ENCODE measurements around the gene LRRC7. TPM values are rescaled to one million over a fixed set of nuclear protein-coding genes. Genes with fewer than 3 reads are reported as not detected.
"Not testable (repeated sequence)": the region's sequence is repeated elsewhere in the genome, so short reads cannot be mapped to it uniquely, and the experiment has no call there.

The LRRC7 gene
- total RNA-seq, 4 donors from 2014 or later = 0.62 to 2.1 (median 1.3) TPM

DNA sequence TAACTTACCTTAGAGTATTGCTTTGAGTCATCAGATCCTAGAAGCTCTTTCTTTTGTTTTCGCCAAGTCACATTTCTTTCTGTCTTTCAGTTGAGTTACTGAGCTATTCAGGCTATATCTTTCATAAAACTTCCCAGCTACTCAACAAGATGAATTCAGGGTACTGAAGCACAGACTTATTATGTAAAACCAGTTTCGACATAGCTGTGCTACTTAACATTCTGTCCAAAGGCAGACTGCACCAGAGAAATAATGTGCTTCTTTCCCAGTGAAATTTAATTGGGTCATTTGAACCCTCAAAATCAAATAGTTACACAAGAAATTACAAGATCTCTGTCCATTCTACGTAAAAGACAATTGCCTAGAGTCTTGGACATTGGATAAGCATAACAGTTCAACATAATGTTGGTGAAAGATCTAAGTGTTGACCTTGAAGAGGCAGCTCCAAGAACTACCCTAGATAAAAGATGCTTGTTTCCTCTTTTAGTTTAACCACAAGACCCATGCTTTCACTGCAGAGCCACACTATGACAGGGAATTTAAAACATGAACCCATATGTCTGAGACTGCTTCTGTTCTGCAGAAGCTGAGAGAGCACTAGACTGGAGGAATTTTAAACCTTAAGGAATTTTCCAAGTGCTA lies 474.5 kb downstream of the LRRC7 start:
- H3K9me3 ChIP-seq = no peaks in the 10 kb centered on the region
- in situ Hi-C loops (cut with MboI; ENCODE audit: low sequenced_read_pairs in 4 of 4) (no loop called here), intact Hi-C loops (cut with DNase I; ENCODE audit: low total_unique reads) (no loop called here)
- DNase-seq (no peak), ATAC-seq (no peak)
- H3K4me3 ChIP-seq = no peak overlapping the region
- no peaks in the 10 kb centered on the region for H3K4me1 ChIP-seq
- H3K36me3 ChIP-seq = no peaks in the 10 kb centered on the region
- no peak for TF ChIP-seq POLR2A (IDR thresholded peaks at IDR 0.05)
- TF ChIP-seq, protein P1, sequence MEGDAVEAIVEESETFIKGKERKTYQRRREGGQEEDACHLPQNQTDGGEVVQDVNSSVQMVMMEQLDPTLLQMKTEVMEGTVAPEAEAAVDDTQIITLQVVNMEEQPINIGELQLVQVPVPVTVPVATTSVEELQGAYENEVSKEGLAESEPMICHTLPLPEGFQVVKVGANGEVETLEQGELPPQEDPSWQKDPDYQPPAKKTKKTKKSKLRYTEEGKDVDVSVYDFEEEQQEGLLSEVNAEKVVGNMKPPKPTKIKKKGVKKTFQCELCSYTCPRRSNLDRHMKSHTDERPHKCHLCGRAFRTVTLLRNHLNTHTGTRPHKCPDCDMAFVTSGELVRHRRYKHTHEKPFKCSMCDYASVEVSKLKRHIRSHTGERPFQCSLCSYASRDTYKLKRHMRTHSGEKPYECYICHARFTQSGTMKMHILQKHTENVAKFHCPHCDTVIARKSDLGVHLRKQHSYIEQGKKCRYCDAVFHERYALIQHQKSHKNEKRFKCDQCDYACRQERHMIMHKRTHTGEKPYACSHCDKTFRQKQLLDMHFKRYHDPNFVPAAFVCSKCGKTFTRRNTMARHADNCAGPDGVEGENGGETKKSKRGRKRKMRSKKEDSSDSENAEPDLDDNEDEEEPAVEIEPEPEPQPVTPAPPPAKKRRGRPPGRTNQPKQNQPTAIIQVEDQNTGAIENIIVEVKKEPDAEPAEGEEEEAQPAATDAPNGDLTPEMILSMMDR (IDR thresholded peaks at IDR 0.05 in 4 of 5, conservative IDR thresholded peaks at IDR 0.05 in 1 of 5) = no peak
- no peaks in the 10 kb centered on the region for H3K27me3 ChIP-seq
- H3K27ac ChIP-seq = no peak overlapping the region

DNA sequence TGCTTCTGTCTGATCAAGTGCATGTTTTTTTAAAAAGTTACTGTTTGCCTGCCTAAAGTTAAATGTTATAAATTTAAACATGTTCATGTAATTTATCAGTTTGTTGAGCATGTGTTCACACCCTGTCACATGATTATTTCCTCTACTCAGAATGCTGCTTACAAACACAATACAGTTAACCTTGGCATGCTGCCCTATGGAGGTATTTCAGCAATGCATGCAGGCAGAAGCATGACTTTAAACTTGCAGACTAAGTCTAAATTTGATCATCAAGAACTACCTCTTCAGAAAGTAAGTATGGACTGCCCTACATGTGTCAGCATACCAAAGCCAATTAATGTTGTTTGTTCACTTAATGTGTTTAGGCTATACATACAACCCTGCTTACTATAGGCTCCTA lies 476.1 kb downstream of the LRRC7 start:
- ATAC-seq = no peak
- no peaks in the 10 kb centered on the region for H3K9me3 ChIP-seq
- in situ Hi-C loops (cut with MboI; ENCODE audit: low sequenced_read_pairs in 4 of 4) = no loop called here
- intact Hi-C loops (cut with DNase I; ENCODE audit: low total_unique reads) = no loop called here
- H3K27me3 ChIP-seq = no peaks in the 10 kb centered on the region
- no peak for DNase-seq
- H3K4me3 ChIP-seq = no peak overlapping the region
- H3K27ac ChIP-seq = no peak overlapping the region
- no peaks in the 10 kb centered on the region for H3K36me3 ChIP-seq
- H3K4me1 ChIP-seq = no peaks in the 10 kb centered on the region
- TF ChIP-seq, protein P1 (IDR thresholded peaks at IDR 0.05 in 4 of 5, conservative IDR thresholded peaks at IDR 0.05 in 1 of 5) = no peak
- no peak for TF ChIP-seq POLR2A (IDR thresholded peaks at IDR 0.05)

DNA sequence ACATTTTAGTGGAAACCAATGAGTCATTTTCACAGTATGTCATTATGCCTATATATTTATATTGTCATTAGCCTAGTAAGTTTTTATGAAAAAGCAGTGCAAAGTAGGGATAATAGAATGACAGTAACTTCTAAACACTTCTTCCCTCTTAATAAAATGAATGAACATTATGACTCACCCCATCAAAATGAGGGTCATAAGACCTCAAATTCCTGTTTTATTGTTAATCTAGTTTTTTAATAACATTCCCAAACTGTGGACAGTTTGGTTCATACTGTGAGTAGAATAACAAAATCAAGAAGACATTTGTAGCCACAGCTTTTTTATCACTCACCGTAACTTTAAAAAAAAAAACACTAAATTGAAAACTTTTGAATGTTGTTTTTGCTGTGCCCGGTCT lies 477.1 kb downstream of the LRRC7 start:
- DNase-seq (no peak), ATAC-seq (no peak)
- Histone ChIP-seq H3K4me3 (no peak overlapping the region), H3K36me3 (no peaks in the 10 kb centered on the region), H3K27me3 (no peaks in the 10 kb centered on the region), H3K27ac (no peak overlapping the region), H3K9me3 (no peaks in the 10 kb centered on the region), H3K4me1 (no peaks in the 10 kb centered on the region)
- in situ Hi-C loops (cut with MboI; ENCODE audit: low sequenced_read_pairs in 4 of 4) (no loop called here), intact Hi-C loops (cut with DNase I; ENCODE audit: low total_unique reads) (no loop called here)
- TF ChIP-seq, protein P1 (IDR thresholded peaks at IDR 0.05 in 4 of 5, conservative IDR thresholded peaks at IDR 0.05 in 1 of 5) = no peak
- no peak for TF ChIP-seq POLR2A (IDR thresholded peaks at IDR 0.05)

DNA sequence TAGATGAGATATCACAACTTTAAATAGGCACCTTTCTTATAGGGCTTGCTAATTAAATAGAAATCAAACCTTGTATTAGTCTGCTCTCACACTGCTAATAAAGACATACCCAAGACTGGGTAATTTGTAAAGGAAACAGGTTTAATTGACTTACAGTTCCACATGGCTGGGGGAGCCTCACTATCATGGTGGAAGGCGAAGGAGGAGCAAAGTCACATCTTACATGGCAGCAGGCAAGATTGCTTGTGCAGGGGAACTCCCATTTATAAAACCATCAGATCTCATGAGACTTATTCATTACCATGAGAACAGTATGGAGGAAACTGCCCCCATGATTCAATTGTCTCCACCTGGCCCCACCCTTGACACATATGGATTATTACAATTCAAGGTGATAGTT lies 477.9 kb downstream of the LRRC7 start:
- ATAC-seq; in situ Hi-C loops (cut with MboI; ENCODE audit: low sequenced_read_pairs in 4 of 4); H3K36me3 ChIP-seq; H3K9me3 ChIP-seq; intact Hi-C loops (cut with DNase I; ENCODE audit: low total_unique reads); H3K4me1 ChIP-seq; H3K27me3 ChIP-seq; DNase-seq; H3K4me3 ChIP-seq; H3K27ac ChIP-seq: not testable (repeated sequence)

DNA sequence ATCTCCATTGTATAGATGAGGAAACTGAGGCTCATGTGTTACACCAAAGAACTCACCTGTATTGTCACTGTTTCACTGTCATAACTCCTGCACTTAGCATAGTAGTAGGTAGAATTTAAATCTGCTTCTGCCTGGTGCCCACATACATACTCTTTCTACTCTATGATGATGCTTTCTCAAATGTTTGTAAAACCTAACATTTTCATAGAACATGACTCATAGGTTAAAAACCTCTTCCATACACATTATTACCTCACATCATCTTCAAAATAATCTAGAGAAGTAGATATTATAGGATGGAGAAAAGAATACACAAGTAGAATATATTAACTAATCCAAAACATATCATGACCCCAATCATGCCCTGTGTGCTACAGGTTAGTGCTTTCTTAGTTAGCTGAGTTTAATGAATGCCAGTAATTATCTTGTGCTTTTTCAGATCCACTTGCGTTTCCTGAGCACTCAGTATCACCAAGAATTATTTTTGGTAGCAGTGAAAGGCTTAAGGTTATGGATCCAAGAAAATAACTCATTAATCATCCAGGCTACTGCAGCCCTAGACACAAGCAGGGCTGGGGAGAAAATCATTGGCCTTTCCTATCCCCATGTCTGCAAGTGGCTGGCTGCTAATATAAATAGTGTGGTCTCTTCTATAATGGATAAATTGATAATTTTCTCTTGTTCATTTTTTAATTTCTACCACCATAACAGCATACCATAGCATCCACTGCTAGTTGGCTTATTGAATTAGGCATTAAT lies 480.8 kb downstream of the LRRC7 start:
- no peaks in the 10 kb centered on the region for H3K36me3 ChIP-seq

More for the DNA sequence above, 480.8 kb downstream of the LRRC7 start:
- DNase-seq = no peak
- no peaks in the 10 kb centered on the region for H3K27me3 ChIP-seq
- no peak for ATAC-seq
- H3K9me3 ChIP-seq = no peaks in the 10 kb centered on the region
- H3K4me3 ChIP-seq = no peak overlapping the region
- H3K4me1 ChIP-seq = no peaks in the 10 kb centered on the region
- H3K27ac ChIP-seq = no peak overlapping the region
- intact Hi-C loops (cut with DNase I; ENCODE audit: low total_unique reads) (no loop called here), in situ Hi-C loops (cut with MboI; ENCODE audit: low sequenced_read_pairs in 4 of 4) (no loop called here)
- no peak for TF ChIP-seq POLR2A (IDR thresholded peaks at IDR 0.05)
- TF ChIP-seq, protein P1 (IDR thresholded peaks at IDR 0.05 in 4 of 5, conservative IDR thresholded peaks at IDR 0.05 in 1 of 5) = no peak

Measured in gastrocnemius medialis (tissue), 4 donors.